Naive B cell (primary cell): Measurements from ENCODE around the gene NKD2. TPM values are rescaled to one million over a fixed set of nuclear protein-coding genes. Genes with fewer than 3 reads are reported as not detected.

Experiments used
- ATAC-seq, 2 donors: fragments of 150-1000 bp; cut with Tn5 transposase; 2 replicates each; pipeline ENCODE4 v1.10.0; 2021; ENCODE audit warnings: low read depth in 2 of 2, mild to moderate bottlenecking in 2 of 2, moderate library complexity in 2 of 2
- DNase-seq: peaks from one replicate; pipeline ENCODE4 v3.0.0; 2022
- H3K27ac Mint-ChIP-seq, 6 donors: one replicate each; pipeline ENCODE4 v1.8.0; 2020 to 2022; ENCODE audit warnings: mild to moderate bottlenecking in 6 of 6, mixed read lengths in 6 of 6, moderate library complexity in 5 of 6, inconsistent platforms in 2 of 6
- H3K27me3 Mint-ChIP-seq, 3 donors: one replicate each; pipeline ENCODE4 v1.8.0; 2021 to 2022; ENCODE audit warnings: mixed read lengths in 3 of 3, mild to moderate bottlenecking in 1 of 3
- H3K36me3 Mint-ChIP-seq, 2 donors: one replicate each; pipeline ENCODE4 v1.8.0; 2020 to 2022; ENCODE audit warnings: mixed read lengths in 2 of 2, inconsistent platforms in 1 of 2, mild to moderate bottlenecking in 1 of 2
- H3K4me1 Mint-ChIP-seq, 3 donors: one replicate each; pipeline ENCODE4 v1.8.0; 2020 to 2022; ENCODE audit warnings: mixed read lengths in 3 of 3, inconsistent platforms in 1 of 3, mild to moderate bottlenecking in 1 of 3, moderate library complexity in 1 of 3
- H3K4me3 Mint-ChIP-seq, 8 donors: one replicate each; pipeline ENCODE4 v1.8.0; 2020 to 2022; ENCODE audit warnings: mild to moderate bottlenecking in 8 of 8, mixed read lengths in 8 of 8, moderate library complexity in 8 of 8, inconsistent platforms in 2 of 8
- H3K9me3 Mint-ChIP-seq, 7 donors: one replicate each; pipeline ENCODE4 v1.8.0; 2020 to 2022; ENCODE audit warnings: mixed read lengths in 7 of 7, mild to moderate bottlenecking in 5 of 7, inconsistent platforms in 2 of 7, moderate library complexity in 1 of 7
- polyA plus RNA-seq, 6 donors: library from polyadenylated mRNA; unstranded; fragments of 300-500 nt; fragmentation: Illumina TruSeq; gene quantifications; one replicate each; pipeline ENCODE4 v1.2.3, GENCODE V29; 2021; ENCODE audit warnings: low read depth in 6 of 6

Gene NKD2
- polyA plus RNA-seq, 6 donors from 2014 or later = 0.29 TPM; not detected in 5

DNA sequence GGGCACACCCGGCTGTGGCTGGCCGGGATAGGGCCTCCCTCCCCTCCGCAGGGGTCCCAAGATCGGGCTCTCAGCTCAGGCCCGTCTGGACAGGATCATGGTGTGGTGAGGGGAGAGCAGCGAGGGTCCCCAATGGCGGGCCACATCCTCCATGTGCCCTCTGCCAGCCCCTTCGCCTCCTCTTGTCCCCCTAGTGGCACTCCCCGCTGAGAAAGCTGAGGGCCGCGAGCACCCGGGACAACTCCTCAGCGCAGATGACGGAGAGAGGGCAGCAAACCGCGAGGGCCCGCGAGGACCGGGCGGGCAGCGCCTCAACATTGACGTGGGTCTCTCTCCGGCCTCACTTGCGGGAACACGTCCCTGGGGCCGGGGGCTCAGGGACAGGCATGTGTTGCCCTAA is 24.6 kb downstream of the NKD2 start:
- Mint-ChIP-seq H3K4me3 (no peak overlapping the region), H3K36me3 (no peaks in the 10 kb centered on the region), H3K4me1 (peaks cover 0 to 6% (median 3%) of the 10 kb centered on the region in 3 donors), H3K27ac (no peak overlapping the region), H3K27me3 (peaks cover 4 to 20% (median 18%) of the 10 kb centered on the region in 3 donors), H3K9me3 (peaks cover 0 to 5% (median 0%) of the 10 kb centered on the region in 7 donors)
- DNase-seq = no peak
- no peak for ATAC-seq

DNA sequence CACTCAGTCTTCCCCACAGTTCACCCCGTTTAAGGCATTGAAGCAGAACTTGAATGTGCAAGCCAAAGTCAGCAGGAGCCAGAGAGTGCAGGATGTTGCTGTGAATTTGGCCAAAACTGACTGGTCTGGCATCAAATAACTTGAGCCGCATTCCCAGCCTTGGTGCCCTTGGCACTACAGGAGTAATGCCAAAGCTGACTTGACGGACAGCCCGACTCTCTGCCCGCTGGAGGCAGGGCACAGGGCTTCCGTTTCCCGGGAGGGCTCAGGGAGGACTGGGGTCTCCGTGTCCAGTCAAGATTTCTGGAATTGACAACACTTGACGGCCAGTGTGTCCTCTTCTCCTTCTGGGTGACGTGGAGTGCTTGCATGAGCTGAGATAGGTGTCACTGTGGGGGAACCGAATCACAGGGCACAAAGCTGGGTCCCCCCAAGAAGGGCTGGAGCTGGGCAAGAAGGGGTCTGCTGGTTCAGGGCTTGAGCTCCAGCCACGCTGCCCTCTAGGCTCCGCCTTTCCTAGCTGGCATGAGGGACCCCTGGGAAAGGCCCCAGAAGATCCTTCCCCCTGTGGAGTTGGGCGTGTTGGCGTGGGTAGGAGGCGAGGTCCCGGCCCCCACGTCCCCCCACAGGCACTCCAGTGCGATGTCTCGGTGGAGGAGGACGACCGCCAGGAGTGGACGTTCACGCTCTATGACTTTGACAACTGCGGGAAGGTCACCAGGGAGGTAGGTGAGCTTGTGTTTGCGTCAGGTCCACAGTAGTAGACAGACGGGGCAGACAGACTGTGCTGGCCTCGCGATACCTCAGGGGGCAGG is 25.2 kb downstream of the NKD2 start:
- ATAC-seq (no peak), DNase-seq (no peak)
- Mint-ChIP-seq H3K36me3 (no peaks in the 10 kb centered on the region), H3K27me3 (peaks cover 4 to 18% (median 18%) of the 10 kb centered on the region in 3 donors), H3K4me1 (peaks cover 0 to 6% (median 3%) of the 10 kb centered on the region in 3 donors), H3K4me3 (peak overlapping the region in 1 of 8 donors; percentile 9), H3K9me3 (peaks cover 0 to 5% (median 0%) of the 10 kb centered on the region in 7 donors), H3K27ac (no peak overlapping the region)

DNA sequence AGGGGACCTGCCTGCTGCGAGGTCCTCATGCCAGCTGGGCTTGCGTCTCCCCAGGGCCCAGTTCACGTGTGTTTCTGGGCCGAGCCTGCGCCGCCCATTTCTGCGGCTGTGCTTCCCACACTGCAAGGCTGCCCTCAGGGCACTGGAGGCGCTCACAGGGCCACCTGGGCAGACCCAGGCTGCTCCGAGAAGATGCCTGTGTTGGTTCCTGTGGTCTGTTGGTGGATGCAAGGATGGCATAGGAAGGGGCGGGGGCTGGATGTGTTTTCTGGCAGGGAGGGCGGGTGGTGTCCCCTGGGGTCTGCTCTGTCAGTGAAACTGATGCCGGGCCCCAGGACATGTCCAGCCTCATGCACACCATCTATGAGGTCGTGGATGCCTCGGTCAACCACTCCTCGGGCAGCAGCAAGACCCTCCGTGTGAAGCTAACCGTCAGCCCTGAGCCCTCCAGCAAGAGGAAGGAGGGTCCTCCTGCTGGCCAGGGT is 25.9 kb downstream of the NKD2 start:
- Mint-ChIP-seq H3K9me3 (peaks cover 0 to 5% (median 0%) of the 10 kb centered on the region in 7 donors), H3K27ac (no peak overlapping the region), H3K4me1 (peaks cover 0 to 6% (median 3%) of the 10 kb centered on the region in 3 donors), H3K27me3 (peaks cover 4 to 18% (median 18%) of the 10 kb centered on the region in 3 donors), H3K4me3 (no peak overlapping the region), H3K36me3 (no peaks in the 10 kb centered on the region)
- no peak for DNase-seq
- ATAC-seq = no peak

DNA sequence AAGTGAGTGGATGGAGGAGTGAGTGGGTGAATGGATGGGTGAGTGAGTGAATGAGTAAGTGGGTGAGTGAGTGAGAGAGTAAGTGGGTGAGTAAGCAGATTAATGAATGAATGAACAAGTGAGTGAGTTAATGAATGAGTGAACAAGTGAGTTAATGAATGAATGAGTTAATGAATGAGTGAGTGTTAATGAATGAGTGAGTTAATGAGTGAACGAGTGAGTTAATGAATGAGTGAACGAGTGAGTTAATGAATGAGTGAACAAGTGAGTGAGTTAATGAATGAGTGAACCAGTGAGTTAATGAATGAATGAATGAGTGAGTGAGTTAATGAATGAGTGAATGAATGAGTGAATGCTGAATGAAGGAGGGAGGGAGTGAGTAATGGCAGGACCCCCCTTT is 26.4 kb downstream of the NKD2 start:
- no peak overlapping the region for H3K27ac Mint-ChIP-seq
- no peak for DNase-seq
- ATAC-seq = no peak
- H3K36me3 Mint-ChIP-seq = no peaks in the 10 kb centered on the region
- H3K4me1 Mint-ChIP-seq = peaks cover 0 to 6% (median 3%) of the 10 kb centered on the region in 3 donors
- peaks cover 4 to 18% (median 18%) of the 10 kb centered on the region in 3 donors for H3K27me3 Mint-ChIP-seq
- peaks cover 0 to 5% (median 0%) of the 10 kb centered on the region in 7 donors for H3K9me3 Mint-ChIP-seq
- H3K4me3 Mint-ChIP-seq = peak overlapping the region in 1 of 8 donors; percentile 56

DNA sequence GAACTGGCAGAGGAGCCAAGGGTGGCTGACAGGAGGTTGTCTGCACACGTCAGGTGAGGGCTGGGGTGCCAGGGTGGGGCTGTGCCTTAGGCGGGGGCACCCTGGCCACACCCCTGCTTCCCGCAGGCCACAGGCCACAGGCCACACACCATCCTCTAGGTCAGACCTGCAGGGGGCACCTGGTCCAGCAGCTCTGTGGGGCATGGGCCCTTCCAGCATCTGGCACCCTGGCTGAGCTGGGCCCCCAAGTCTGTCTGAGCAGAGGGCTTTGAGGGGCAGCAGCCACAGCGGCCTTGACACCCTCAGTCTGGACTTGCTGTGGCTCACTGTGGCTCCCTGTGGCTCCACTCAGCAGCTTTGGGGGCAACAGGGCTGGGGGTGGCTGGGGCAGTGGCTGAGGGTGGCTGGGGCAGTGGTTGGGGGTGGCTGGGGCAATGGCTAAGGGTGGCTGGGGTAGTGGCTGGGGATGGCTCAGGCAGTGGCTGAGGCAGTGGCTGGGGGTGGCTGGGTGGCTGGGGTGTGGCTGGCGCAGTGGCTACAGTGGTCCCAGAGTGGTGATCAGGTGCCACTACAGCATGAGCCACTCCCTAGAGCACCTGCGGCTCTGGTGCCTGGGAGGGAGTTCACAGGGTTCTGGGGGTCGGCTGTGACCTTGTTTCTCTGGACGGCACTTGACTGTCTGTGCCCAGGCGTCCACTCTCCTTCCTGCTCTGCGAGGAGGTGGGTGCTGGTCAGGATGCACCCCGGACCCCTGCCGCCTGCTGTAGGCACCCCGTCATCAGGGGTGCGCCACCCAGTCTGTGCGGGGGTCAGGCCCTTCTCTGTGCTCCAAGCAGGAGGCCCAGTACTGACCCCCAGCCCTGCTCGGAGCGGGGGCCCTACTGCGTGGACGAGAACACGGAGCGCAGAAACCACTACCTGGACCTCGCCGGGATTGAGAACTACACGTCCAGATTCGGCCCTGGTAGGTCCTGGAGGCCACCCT is 27.1 kb downstream of the NKD2 start:
- ATAC-seq (no peak), DNase-seq (no peak)
- Mint-ChIP-seq H3K27me3 (peaks cover 4 to 18% (median 18%) of the 10 kb centered on the region in 3 donors), H3K36me3 (no peaks in the 10 kb centered on the region), H3K4me3 (no peak overlapping the region), H3K9me3 (peaks cover 0 to 5% (median 0%) of the 10 kb centered on the region in 7 donors), H3K4me1 (peaks cover 0 to 6% (median 3%) of the 10 kb centered on the region in 3 donors), H3K27ac (peak overlapping the region in 1 of 6 donors; percentile 63)

DNA sequence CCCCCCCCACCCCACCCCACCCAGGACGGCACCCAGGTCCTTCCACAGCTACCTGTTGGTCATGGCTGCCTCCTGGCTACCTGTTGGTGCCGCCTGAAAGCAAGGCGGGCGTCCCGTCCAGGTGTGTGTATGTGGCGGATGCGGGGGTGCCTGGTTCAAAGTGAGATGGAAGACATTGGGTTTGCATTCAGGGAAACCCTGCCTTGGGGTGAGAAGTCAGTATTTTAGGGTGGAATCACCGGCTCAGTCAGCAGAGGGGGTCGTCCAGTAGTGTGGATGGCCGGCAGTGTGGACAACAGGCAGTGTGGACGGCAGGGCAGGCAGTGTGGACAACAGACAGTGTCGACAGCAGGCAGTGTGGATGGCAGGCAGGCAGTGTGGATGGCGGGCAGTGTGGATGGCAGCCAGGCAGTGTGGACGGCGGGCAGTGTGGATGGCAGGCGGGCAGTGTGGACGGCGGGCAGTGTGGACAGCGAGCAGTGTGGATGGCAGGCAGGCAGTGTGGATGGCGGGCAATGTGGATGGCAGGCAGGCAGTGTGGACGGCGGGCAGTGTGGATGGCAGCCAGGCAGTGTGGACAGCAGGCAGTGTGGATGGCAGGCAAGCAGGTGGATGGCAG is 28.0 kb downstream of the NKD2 start:
- DNase-seq = no peak
- no peaks in the 10 kb centered on the region for H3K36me3 Mint-ChIP-seq
- no peak overlapping the region for H3K27ac Mint-ChIP-seq

DNA sequence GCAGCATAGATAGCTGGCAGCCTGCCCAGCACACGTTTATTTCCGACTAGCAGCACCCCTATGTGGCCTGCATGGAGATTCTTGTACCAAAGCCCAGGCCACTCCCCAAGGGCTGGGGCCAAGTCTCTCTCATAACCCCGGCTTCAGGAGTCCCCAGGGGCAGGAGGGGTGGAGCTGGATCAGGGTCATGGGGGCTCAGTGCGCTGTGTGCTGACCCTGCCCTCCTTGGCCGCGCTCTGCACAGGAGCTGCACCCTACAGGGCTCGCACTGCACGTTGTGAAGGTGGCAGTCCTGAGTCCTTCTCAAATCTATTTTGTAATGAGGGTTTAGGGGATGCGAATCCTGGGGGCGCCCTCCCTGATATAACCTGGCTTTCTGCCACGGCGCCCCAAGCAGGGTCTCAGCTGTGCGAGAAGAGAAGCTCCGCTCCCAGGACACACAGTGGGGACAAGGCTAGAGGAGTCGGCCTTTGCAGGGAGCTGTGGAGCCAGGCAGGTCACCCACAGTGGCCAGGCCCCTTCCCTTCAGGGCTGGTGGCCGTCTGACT is 28.6 kb downstream of the NKD2 start:
- no peak overlapping the region for H3K27ac Mint-ChIP-seq
- peaks cover 0 to under 1% of the 10 kb centered on the region in 2 donors for H3K36me3 Mint-ChIP-seq
- peaks cover 0 to 20% (median 5%) of the 10 kb centered on the region in 3 donors for H3K4me1 Mint-ChIP-seq
- peaks cover 4 to 32% (median 24%) of the 10 kb centered on the region in 3 donors for H3K27me3 Mint-ChIP-seq
- H3K4me3 Mint-ChIP-seq = no peak overlapping the region
- ATAC-seq (no peak), DNase-seq (no peak)
- H3K9me3 Mint-ChIP-seq = peaks cover 0 to 19% (median 0%) of the 10 kb centered on the region in 7 donors

More for the DNA sequence above, 28.0 kb downstream of the NKD2 start:
- Mint-ChIP-seq H3K27me3 (peaks cover 4 to 26% (median 24%) of the 10 kb centered on the region in 3 donors), H3K4me3 (no peak overlapping the region), H3K4me1 (peaks cover 0 to 14% (median 5%) of the 10 kb centered on the region in 3 donors), H3K9me3 (peaks cover 0 to 13% (median 0%) of the 10 kb centered on the region in 7 donors)
- ATAC-seq = no peak

DNA sequence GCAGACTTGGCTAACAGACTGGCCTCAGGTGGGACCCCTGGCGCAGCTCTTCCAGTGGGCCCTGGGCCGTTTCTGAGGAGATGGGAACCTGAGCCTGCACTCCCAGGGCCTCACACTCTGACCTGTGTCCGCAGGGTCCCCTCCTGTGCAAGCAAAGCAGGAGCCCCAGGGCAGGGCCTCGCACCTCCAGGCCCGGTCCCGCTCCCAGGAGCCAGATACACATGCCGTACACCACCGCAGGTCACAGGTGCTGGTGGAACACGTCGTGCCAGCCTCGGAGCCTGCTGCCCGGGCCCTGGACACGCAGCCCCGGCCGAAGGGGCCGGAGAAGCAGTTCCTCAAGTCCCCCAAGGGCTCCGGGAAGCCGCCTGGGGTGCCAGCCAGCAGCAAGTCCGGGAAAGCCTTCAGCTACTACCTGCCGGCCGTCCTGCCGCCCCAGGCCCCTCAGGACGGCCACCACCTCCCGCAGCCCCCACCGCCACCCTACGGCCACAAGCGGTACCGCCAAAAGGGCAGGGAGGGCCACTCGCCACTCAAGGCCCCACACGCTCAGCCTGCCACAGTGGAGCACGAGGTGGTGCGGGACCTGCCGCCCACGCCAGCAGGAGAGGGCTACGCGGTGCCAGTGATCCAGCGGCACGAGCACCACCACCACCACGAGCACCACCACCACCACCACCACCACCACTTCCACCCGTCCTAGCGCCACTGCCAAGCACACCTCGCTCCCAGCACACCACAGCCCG is 29.2 kb downstream of the NKD2 start:
- H3K27me3 Mint-ChIP-seq = peaks cover 4 to 38% (median 24%) of the 10 kb centered on the region in 3 donors
- H3K4me1 Mint-ChIP-seq = peaks cover 0 to 26% (median 5%) of the 10 kb centered on the region in 3 donors
- DNase-seq = no peak
- H3K36me3 Mint-ChIP-seq = peaks cover 0 to 7% of the 10 kb centered on the region in 2 donors
- no peak overlapping the region for H3K4me3 Mint-ChIP-seq
- H3K9me3 Mint-ChIP-seq = peaks cover 0 to 25% (median 0%) of the 10 kb centered on the region in 7 donors
- ATAC-seq = no peak
- H3K27ac Mint-ChIP-seq = no peak overlapping the region

DNA sequence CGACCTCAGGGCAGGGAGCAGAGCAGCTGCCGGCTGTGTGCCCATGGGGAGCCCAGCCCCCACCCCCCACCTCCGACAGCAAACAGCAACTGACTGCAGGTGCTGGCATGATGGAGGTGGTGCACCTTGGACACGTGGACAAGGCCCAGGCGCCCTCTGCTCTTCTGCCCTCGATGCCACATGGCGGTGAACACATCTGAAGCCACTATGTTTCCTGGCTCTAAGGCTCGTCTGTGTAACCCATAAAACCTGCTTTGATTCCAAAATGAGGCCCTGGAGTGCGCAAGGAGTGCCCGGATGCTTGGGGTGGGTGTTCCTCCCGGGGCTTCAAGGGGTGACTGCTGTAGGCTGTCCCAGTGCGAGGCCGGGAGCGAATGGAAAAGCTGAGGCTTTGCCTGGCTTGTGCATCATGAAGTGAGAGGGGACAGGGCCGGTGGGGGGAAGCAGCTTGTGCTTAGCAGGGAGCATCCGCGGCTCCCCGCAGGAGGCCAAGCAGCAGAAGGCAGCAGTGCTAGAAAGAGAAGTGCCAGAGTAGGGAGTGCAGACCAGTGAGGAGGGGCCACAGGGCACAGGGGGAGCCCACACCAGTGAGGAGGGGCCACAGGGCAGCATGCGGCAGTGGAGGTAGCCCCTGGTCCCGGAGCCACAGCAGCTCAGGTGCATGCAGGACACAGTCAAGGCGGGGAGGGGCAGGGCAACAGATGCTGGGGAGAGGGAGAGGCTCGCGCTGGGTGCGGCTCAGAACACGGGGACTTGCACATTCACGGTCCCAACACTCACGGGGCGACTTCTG is 30.0 kb downstream of the NKD2 start:
- peaks cover 0 to 8% of the 10 kb centered on the region in 2 donors for H3K36me3 Mint-ChIP-seq
- no peak overlapping the region for H3K4me3 Mint-ChIP-seq
- ATAC-seq (no peak), DNase-seq (no peak)
- H3K9me3 Mint-ChIP-seq = peaks cover 0 to 33% (median 0%) of the 10 kb centered on the region in 7 donors
- H3K27me3 Mint-ChIP-seq = peaks cover 4 to 46% (median 24%) of the 10 kb centered on the region in 3 donors
- H3K4me1 Mint-ChIP-seq = peaks cover 0 to 34% (median 5%) of the 10 kb centered on the region in 3 donors
- H3K27ac Mint-ChIP-seq = peak overlapping the region in 1 of 6 donors; percentile 57

DNA sequence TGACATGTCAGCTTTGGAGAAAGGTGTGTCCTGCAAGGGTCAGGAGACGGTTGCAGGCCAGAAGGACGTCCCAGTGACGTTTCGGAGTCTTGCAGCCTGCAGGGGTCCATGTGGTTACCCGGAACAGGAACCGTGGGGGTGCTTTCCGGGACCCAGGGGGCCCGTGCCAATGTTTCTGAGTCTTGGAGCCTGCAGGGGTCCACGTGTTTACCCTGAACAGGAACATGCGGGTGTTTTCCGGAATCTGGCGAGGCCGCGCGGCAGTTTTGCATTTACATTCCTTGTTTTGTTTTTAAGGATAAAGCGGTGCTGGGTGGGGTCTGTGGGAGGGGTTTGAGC is 30.6 kb downstream of the NKD2 start:
- Mint-ChIP-seq H3K36me3 (peaks cover 0 to 8% of the 10 kb centered on the region in 2 donors), H3K27me3 (peaks cover 4 to 50% (median 24%) of the 10 kb centered on the region in 3 donors), H3K9me3 (peaks cover 0 to 39% (median 0%) of the 10 kb centered on the region in 7 donors), H3K4me3 (no peak overlapping the region), H3K4me1 (peaks cover 0 to 36% (median 5%) of the 10 kb centered on the region in 3 donors), H3K27ac (no peak overlapping the region)
- ATAC-seq = no peak
- DNase-seq = no peak

DNA sequence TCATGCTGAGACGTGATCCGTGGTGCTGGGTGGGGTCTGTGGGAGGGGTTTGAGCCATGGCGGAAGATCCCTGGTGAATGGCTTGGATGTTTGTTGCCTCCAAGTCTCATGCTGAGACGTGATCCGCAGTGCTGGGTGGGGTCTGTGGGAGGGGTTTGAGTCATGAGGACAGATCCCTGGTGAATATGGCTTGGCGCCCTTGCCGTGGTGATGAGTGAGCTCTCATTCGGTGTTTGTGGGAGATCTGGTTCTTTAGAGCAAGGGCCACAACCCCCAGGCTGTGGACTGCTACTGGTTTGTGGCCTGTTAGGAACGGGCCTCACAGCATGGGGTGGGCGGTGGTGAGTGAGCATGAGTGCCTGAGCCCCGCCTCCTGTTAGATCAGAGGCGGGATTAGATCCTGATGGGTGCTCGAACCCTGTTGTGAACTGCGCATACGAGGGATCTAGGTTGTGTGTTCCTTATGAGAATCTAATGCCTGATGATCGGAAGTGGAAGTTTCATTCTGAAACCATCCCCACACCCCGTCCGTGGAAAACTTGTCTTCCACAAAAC is 31.2 kb downstream of the NKD2 start:
- Mint-ChIP-seq H3K4me1 (peaks cover 0 to 35% (median 5%) of the 10 kb centered on the region in 3 donors), H3K9me3 (peaks cover 0 to 44% (median 0%) of the 10 kb centered on the region in 7 donors), H3K36me3 (peaks cover 0 to 11% of the 10 kb centered on the region in 2 donors), H3K27ac (no peak overlapping the region), H3K27me3 (peaks cover 4 to 46% (median 22%) of the 10 kb centered on the region in 3 donors), H3K4me3 (no peak overlapping the region)
- no peak for DNase-seq
- ATAC-seq = no peak
